KMS-11 (cell line): ENCODE measurements around the gene CACNG1.

Source experiments
- H2AFZ ChIP-seq: fragments of 200-600 bp; sonication (generic); 2 replicates; pipeline ENCODE4 v1.6.1; 2016; ENCODE audit warnings: antibody characterized with exemption, mixed run types, low read depth
- H3K27ac ChIP-seq: fragments of 200-600 bp; sonication (generic); 2 replicates; pipeline ENCODE4 v1.6.1; 2016; ENCODE audit warnings: mild to moderate bottlenecking, mixed run types
- H3K27me3 ChIP-seq: fragments of 200-600 bp; sonication (generic); 2 replicates; pipeline ENCODE4 v1.6.1; 2017; ENCODE audit warnings: mild to moderate bottlenecking, low read depth, mixed run types, moderate library complexity; ENCODE audit not compliant: insufficient read depth
- H3K36me3 ChIP-seq: fragments of 200-600 bp; sonication (generic); 2 replicates; pipeline ENCODE4 v1.6.1; 2017; ENCODE audit warnings: mild to moderate bottlenecking, mixed run types; ENCODE audit not compliant: insufficient read depth
- H3K4me1 ChIP-seq: fragments of 200-600 bp; sonication (generic); 2 replicates; pipeline ENCODE4 v1.6.1; 2016; ENCODE audit warnings: mild to moderate bottlenecking, low read depth, mixed run types; ENCODE audit not compliant: poor library complexity, severe bottlenecking
- H3K4me2 ChIP-seq: fragments of 200-600 bp; sonication (generic); 2 replicates; pipeline ENCODE4 v1.7.0; 2016; ENCODE audit warnings: mild to moderate bottlenecking, mixed run types
- H3K4me3 ChIP-seq: fragments of 200-600 bp; sonication (generic); IDR thresholded peaks from 2 replicates; pipeline ENCODE4 v1.6.1; 2017; ENCODE audit warnings: low read depth, low read length, mixed read lengths; ENCODE audit not compliant: insufficient read depth
- H3K79me2 ChIP-seq: fragments of 200-600 bp; sonication (generic); 2 replicates; pipeline ENCODE4 v1.6.1; 2016; ENCODE audit warnings: low read depth, mixed run types; ENCODE audit not compliant: insufficient read depth
- H3K9ac ChIP-seq: fragments of 200-600 bp; sonication (generic); 2 replicates; pipeline ENCODE4 v1.6.1; 2016; ENCODE audit warnings: mild to moderate bottlenecking, mixed run types
- H4K20me1 ChIP-seq: fragments of 200-600 bp; sonication (generic); 2 replicates; pipeline ENCODE4 v1.6.1; 2016; ENCODE audit warnings: mild to moderate bottlenecking, mixed run types; ENCODE audit not compliant: insufficient read depth
- TF ChIP-seq, protein P1 (sequence below): fragments of 200-600 bp; sonication (generic); conservative IDR thresholded peaks from 2 replicates; pipeline ENCODE4 v1.6.1; 2017; ENCODE audit warnings: low read depth, mild to moderate bottlenecking, antibody characterized with exemption, low read length, moderate library complexity, mixed read lengths

Gene CACNG1

DNA sequence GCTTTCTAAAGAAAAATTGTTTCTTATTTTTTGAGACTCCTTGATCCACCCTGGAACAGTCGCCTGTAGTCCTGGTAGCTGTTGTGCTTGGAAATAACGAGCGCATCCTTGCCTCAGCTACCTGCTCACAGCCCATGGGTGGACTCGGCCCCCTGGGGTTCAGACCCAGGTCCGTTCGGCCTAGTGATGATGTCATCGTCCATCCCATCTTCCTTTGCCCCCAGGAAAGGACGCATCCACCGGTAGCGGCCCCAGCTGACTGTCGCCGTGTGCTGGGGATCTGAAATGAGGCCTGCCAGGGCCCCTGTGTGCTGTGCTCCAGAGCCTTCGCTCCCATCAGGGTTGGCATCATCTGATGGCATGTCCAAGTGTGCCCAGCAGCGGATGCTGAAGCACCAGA is 12.0 kb upstream of the CACNG1 start:
- H3K27me3 ChIP-seq: 0 out of 2 replicates have a peak, but pooled peaks cover 3% of the 10 kb centered on the region
- TF ChIP-seq, protein P1, sequence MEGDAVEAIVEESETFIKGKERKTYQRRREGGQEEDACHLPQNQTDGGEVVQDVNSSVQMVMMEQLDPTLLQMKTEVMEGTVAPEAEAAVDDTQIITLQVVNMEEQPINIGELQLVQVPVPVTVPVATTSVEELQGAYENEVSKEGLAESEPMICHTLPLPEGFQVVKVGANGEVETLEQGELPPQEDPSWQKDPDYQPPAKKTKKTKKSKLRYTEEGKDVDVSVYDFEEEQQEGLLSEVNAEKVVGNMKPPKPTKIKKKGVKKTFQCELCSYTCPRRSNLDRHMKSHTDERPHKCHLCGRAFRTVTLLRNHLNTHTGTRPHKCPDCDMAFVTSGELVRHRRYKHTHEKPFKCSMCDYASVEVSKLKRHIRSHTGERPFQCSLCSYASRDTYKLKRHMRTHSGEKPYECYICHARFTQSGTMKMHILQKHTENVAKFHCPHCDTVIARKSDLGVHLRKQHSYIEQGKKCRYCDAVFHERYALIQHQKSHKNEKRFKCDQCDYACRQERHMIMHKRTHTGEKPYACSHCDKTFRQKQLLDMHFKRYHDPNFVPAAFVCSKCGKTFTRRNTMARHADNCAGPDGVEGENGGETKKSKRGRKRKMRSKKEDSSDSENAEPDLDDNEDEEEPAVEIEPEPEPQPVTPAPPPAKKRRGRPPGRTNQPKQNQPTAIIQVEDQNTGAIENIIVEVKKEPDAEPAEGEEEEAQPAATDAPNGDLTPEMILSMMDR: no peak
- H3K9ac ChIP-seq: no peak overlapping the region
- no peaks in the 10 kb centered on the region for H3K4me1 ChIP-seq
- no peaks in the 10 kb centered on the region for H3K79me2 ChIP-seq
- H3K4me2 ChIP-seq: no peak overlapping the region
- H3K4me3 ChIP-seq: no peak overlapping the region
- no peaks in the 10 kb centered on the region for H3K36me3 ChIP-seq
- no peak overlapping the region for H3K27ac ChIP-seq
- H2AFZ ChIP-seq: no peak overlapping the region
- H4K20me1 ChIP-seq: no peaks in the 10 kb centered on the region

DNA sequence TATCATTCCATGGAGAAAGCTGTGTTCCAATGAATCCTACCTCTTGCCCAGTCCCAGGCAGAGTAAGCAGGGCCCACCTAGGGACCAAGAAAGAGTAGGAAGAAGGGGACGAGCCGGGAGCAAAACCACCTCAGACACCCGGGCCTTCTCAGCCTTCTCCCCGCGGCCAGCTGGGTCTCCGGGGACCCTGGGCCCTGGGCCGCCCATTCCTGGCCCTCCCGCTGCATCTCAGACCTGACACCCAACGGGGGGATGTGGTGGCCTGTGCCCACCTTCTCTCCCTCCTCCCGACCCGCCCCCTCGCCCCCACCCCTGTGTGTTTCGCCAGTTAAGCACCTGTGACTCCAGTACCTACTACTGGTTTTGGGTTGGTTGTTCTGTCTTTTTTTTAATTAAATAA is 11.4 kb upstream of the CACNG1 start:
- H3K4me3 ChIP-seq: no peak overlapping the region
- no peak overlapping the region for H3K9ac ChIP-seq
- no peak overlapping the region for H3K27ac ChIP-seq
- no peak overlapping the region for H3K4me2 ChIP-seq
- TF ChIP-seq, protein P1: no peak
- no peaks in the 10 kb centered on the region for H3K36me3 ChIP-seq
- no peaks in the 10 kb centered on the region for H3K79me2 ChIP-seq
- H3K4me1 ChIP-seq: no peaks in the 10 kb centered on the region
- H2AFZ ChIP-seq: no peak overlapping the region
- 0 out of 2 replicates have a peak, but pooled peaks cover 3% of the 10 kb centered on the region for H3K27me3 ChIP-seq
- H4K20me1 ChIP-seq: no peaks in the 10 kb centered on the region

DNA sequence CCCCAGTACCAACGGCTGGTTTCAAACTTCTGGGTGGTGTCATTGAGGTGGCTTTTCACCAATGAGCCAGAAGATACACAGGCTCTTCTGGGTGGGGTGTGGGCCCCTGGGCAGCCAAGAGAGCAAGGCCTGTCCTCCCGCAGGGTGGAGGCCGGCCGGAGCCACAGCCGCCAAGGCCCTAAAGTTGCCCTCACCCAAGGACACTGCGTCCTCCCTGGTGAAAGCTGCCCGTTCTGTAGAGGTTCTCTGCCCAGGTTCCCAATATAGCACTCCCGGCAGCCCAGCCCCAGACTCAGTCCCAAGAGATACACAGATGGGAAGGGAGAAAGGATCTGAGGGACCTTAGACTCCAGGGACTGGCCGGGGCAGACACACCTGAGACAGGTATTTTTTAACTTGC is 10.7 kb upstream of the CACNG1 start:
- Histone ChIP-seq H2AFZ (no peak overlapping the region), H3K27me3 (0 out of 2 replicates have a peak, but pooled peaks cover 3% of the 10 kb centered on the region), H3K27ac (no peak overlapping the region), H3K79me2 (no peaks in the 10 kb centered on the region), H3K4me3 (no peak overlapping the region), H3K4me2 (no peak overlapping the region), H3K4me1 (no peaks in the 10 kb centered on the region), H3K9ac (no peak overlapping the region), H4K20me1 (no peaks in the 10 kb centered on the region), H3K36me3 (no peaks in the 10 kb centered on the region)
- TF ChIP-seq, protein P1: no peak

DNA sequence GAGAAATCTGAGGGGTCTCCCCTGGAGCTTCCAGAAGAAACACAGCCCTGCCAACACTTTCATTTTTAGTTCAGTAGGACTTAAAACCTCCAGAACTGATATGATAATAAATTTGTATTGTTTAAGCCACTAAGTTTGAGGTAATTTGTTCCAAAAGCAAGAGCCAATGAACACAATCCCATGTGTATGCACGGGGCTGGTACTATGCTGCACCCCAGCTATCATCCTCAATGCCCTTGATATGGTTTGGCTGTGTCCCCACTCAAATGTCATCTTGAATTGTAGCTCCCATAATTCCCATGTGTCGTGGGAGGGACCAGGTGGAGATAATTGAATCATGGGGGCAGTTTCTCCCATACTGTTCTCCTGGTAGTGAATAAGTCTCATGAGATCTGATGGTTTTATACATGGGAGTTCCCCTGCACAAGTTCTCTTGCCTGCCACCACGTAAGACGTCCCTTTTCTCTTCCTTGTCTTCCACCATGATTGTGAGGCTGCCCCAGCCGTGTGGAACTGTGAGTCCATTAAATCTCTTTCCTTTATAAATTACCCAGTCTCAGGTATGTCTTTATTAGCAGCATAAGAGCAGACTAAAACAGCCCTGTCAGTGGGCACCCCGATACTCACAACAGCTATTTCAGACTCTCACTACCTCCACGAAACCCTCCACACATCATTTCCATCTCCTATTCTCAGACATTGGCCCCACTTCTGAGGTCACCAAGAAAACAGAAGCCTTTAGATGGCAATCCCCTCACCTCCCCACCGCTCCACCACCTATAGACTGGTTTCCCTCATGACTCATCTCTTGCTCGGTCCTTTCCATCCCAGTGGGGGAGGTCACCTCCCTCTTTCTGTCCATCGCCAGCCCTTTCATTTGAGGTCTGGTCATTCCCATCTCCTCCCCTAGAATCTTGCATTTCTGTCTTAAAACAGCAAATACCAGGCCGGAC is 8.9 kb upstream of the CACNG1 start:
- Histone ChIP-seq H3K27me3 (0 out of 2 replicates have a peak, but pooled peaks cover 3% of the 10 kb centered on the region), H3K4me1 (no peaks in the 10 kb centered on the region), H3K4me2 (no peak overlapping the region), H3K36me3 (no peaks in the 10 kb centered on the region), H3K79me2 (no peaks in the 10 kb centered on the region), H3K4me3 (no peak overlapping the region), H3K27ac (no peak overlapping the region), H4K20me1 (no peaks in the 10 kb centered on the region), H2AFZ (no peak overlapping the region), H3K9ac (no peak overlapping the region)
- TF ChIP-seq, protein P1: no peak
